Hair follicular keratinocyte (primary cell): Measurements from ENCODE around the gene GPR50. TPM values are rescaled to one million over a fixed set of nuclear protein-coding genes. Genes with fewer than 3 reads are reported as not detected.

ENCODE experiments used
- total RNA-seq: library from RNA; depleted of rRNA; stranded (reverse); fragments of >200 nt; gene quantifications from 2 replicates; pipeline ENCODE4 v1.2.3, GENCODE V29; 2015

GPR50 gene
- total RNA-seq, result not detected in 2 replicates

DNA sequence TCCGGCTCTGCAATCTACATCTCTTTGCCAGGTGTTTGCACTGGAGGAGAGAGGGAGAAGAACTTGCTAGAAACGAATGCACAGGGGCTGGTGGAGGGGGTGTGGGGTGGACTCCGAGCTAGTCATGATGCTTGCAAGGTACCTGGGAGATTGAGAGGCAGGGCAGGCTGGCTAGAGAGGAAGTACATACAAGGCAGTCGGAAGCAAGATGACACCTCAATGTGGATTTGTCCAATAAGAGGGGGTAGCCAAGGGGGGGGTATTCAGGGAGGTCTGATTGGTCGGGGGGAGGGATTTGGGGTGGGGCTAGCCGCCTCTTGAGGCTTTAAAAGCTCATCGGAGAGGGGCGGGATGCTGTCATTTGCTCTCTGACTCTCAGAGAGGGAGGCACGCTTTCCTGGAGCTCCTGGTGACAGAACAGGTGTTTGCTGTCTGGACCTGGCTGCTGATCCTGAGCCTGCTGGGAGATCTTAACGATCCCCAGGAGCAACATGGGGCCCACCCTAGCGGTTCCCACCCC, at the start of gene GPR50:
Gene GPR50, plus strand, starts transcription at position 354 of the 520 bp plus-strand sequence. Its CDS starts 138 bp downstream, at position 492.

Other genes with a start within 250 kb of the GPR50 start
- 17.9 and 44.9 TPM in 2 replicates for gene HMGB3, start 193.2 kb upstream of the GPR50 start, total RNA-seq
- gene VMA21, start 220.6 kb downstream of the GPR50 start, total RNA-seq, result 39.4 and 42.2 TPM in 2 replicates